Ovary (tissue), 3 donors: ENCODE results near the gene HEXD.

Source experiments
- CTCF ChIP-seq, 3 donors: fragments of 450-650 bp in 2 of 3; fragments of 200-600 bp in 1 of 3; IDR thresholded peaks; one replicate each; pipeline versions ENCODE4 v1.5.1 to v1.8.0; 2016 to 2022; ENCODE audit warnings: antibody characterized with exemption in 3 of 3, mild to moderate bottlenecking in 1 of 3
- POLR2A ChIP-seq: fragments of 450-650 bp; IDR thresholded peaks from one replicate; pipeline ENCODE4 v1.6.1; 2017; ENCODE audit warnings: antibody characterized with exemption, mild to moderate bottlenecking, moderate library complexity
- donor health status: DM: no; HTN: no; CAD: no.

- TF ChIP-seq CTCF (IDR thresholded peaks at IDR 0.05): no peak
- no peak for TF ChIP-seq POLR2A
These were observed 25.5 kb downstream of the HEXD start for GRCh38 chr17:82443465-82444283.
